ENCODE data around the gene DOCK9.
A peak's percentile ranks its signal among the peaks of the same experiment; 100 is the strongest.
"Not testable (repeated sequence)": the region's sequence is repeated elsewhere in the genome, so short reads cannot be mapped to it uniquely, and the experiment has no call there.

The DOCK9 gene

DNA sequence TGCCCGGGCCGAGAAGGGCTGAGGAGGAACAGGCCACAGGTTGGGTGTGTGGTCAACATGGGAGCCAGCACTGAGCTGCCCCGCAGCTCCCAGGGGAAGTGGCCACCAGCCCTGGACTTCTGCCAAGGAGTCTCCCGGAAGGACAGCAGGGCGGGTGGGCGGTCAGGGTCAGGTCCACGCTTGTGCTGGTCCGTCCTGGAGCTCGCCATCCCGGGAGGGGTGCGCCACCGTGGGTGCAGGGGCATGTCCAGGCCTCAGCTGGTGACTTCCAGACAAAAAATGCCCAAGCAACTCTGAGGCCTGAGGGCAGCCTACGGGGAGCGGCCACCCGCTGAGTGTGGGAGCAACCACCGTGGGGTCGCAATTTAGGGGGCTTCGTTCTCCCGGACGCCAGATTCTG, 203.9 kb downstream of the DOCK9 start:
- H3K4me3 Mint-ChIP-seq = no peak overlapping the region
- DNase-seq = no peak
- no peak overlapping the region for H3K27ac Mint-ChIP-seq
- CTCF ChIA-PET = no interaction called here
- H3K9me3 Mint-ChIP-seq = peaks cover 25% of the 10 kb centered on the region
- H3K36me3 Mint-ChIP-seq = no peaks in the 10 kb centered on the region
- peaks cover 10% of the 10 kb centered on the region for H3K27me3 Mint-ChIP-seq
- no peaks in the 10 kb centered on the region for H3K4me1 Mint-ChIP-seq

DNA sequence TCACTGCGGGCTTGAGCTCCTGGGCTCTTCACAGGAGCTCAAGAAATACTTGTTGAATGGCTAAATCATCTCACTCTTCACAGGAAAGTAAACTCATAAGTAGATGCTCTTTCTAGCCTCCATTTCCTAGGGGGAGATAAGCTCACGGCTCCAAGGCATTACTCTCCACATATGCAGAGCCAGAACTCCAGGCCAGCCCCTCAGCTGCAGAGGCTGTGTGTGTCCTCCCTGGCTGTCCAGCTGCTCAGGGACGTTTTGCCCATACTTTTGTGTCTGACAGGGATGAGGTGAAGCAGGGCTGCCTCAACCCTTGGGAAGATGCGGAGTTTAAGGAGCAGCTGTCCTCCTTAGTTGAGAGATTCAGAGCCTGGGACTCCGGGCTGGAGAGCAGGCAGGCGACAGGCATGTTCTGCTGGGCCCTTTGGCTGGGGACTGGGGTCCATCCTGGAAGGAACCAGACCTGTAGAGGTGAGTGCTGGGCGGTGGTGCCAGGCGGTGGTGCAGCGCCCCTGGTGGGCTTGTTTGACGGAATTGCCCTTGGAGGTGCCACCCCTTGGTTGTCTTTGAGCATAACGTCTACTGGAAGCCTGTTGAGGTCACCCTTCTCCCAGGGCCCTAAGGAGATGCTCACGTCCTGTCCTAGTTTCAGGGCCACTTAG, 204.9 kb downstream of the DOCK9 start:
- Mint-ChIP-seq H3K4me1 (no peaks in the 10 kb centered on the region), H3K9me3 (peaks cover 32% of the 10 kb centered on the region), H3K27me3 (peaks cover 10% of the 10 kb centered on the region), H3K27ac (no peak overlapping the region), H3K4me3 (no peak overlapping the region), H3K36me3 (no peaks in the 10 kb centered on the region)
- CTCF ChIA-PET = no interaction called here
- no peak for DNase-seq

DNA sequence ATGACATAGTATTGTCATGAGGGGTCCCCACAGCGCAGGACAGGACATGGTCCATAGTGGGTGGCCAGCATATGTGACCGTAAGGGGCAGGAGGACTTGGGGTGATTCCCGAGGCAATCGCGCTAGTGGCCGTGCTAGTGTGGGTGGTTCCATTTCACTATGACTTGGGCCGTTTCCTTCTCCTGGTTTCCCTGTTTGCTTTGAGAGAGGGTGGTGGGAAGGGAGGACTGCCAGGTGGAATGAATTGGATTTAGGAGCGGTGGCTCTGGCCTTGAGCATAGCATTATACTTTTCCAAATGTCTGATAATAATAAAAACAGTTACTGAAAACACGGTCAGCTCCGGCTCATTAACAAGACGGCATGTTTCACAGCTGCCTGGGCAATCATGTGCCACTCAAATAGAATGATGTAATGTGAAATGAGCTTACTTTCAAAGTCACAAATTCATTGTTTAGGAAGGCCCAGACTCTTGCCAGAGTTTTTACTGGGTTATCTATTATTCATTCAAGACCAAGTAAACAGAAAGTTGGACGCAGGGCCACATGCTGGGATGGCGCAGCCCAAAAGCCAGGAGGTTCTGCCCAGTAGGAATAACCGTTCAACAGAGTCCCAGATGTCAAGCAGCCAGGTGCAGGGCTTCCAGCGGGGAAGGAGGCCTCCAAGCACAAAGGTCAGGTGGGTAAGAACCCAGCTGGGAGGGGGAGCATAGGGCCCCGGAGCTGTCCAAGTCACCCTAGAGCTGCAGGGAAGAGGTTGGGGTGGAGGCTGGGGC, 205.8 kb downstream of the DOCK9 start:
- CTCF ChIA-PET = no interaction called here
- Mint-ChIP-seq H3K4me3 (no peak overlapping the region), H3K9me3 (peaks cover 33% of the 10 kb centered on the region), H3K36me3 (no peaks in the 10 kb centered on the region), H3K27ac (no peak overlapping the region), H3K4me1 (no peaks in the 10 kb centered on the region), H3K27me3 (peaks cover 10% of the 10 kb centered on the region)
- DNase-seq = no peak

DNA sequence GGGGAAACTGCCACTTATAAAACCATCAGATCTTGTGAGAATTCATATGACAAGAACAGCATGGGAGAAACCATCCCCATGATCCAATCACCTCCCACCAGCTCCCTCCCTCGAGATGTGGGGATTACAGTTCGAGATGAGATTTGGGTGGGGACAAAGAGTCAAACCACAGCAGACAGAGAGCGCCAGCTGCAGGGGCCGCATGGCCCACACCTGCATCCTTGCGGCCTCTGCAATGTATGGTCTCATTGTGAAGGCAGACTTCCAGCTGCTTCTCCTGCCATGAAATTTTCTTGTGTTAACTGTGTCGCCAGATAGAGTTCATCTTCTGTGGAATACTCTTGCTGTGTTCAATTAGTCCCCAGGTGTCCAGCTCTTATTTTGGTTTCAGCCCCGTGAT, 208.1 kb downstream of the DOCK9 start:
- Mint-ChIP-seq H3K27me3 (peaks cover 10% of the 10 kb centered on the region), H3K27ac (no peak overlapping the region), H3K36me3 (no peaks in the 10 kb centered on the region), H3K4me1 (no peaks in the 10 kb centered on the region), H3K4me3 (no peak overlapping the region), H3K9me3 (peaks cover 33% of the 10 kb centered on the region)
- CTCF ChIA-PET = no interaction called here
- no peak for DNase-seq

DNA sequence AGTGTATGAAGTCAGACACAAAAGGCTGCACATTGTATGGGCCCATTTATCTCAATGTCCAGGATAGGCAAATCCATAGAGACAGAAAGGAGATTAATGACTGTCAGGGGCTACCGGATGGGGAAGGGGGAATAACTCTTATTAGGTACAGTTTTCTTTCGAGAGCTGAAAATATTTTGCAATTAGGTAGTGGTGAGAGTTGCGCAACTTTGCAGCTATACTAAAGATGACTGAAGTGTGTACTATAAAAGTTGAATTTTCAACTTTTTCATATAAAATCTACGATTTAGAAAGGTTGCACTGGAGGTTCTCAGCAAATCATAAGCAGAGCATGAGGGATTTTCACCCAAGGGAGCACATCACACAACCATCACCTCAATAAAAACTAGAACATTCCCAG, 209.3 kb downstream of the DOCK9 start:
- H3K4me3 Mint-ChIP-seq = no peak overlapping the region
- no peak overlapping the region for H3K27ac Mint-ChIP-seq
- no peak for DNase-seq
- peaks cover 33% of the 10 kb centered on the region for H3K9me3 Mint-ChIP-seq
- peaks cover 10% of the 10 kb centered on the region for H3K27me3 Mint-ChIP-seq
- CTCF ChIA-PET = interaction anchor here (1.3 kb wide), 1 partner anchor 9 kb away, joined by 3 read pairs; no protein-coding TSS in a partner anchor
- no peaks in the 10 kb centered on the region for H3K36me3 Mint-ChIP-seq
- no peaks in the 10 kb centered on the region for H3K4me1 Mint-ChIP-seq

DNA sequence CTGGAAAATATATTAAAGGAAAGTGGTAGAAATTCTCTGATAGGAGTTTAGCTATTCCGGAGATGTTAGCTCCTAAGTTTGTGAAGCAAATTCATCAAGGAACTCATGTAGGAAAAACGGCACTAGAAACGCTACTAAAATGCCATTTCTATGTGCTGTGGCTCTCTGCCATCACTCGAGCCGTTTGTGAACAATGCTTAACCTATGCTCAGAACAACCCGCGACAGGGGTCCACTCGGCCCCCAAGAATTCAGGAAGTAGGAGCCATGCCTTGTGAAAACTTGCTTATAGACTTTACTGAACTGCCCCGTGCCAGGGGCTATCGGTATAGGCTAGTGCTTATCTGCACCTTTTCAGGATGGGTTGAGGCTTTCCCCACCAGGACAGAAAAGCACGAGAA, 211.2 kb downstream of the DOCK9 start:
- Mint-ChIP-seq H3K36me3 (no peaks in the 10 kb centered on the region), H3K4me1 (no peaks in the 10 kb centered on the region), H3K4me3 (no peak overlapping the region), H3K27ac (no peak overlapping the region), H3K27me3 (peaks cover 10% of the 10 kb centered on the region), H3K9me3 (peaks cover 32% of the 10 kb centered on the region)
- CTCF ChIA-PET = no interaction called here
- DNase-seq = no peak

DNA sequence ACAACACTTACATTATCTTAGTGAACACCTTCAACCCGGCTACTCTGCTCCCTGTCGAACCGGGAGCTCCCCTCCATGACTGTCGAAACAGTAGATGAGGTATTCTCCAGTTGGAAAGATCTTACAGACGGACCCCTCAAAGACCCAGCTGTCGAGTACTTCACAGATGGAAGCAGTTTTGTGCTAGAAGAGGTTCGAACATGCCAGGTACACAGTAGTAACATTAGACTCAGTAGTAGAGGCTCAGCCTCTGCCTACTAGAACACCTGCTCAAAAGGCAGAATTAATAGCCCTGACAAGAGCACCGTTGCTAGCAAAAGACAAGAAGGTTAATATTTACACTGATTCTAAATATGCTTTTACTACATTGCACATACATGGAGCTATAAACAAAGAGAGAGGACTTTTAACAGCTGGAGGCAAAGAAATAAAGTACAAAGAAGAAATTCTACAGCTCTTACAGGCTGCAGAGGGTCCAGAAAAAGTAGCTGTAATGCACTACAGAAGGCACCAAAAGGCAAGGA, 211.8 kb downstream of the DOCK9 start:
- peaks cover 30% of the 10 kb centered on the region for H3K9me3 Mint-ChIP-seq
- H3K4me1 Mint-ChIP-seq = no peaks in the 10 kb centered on the region
- peaks cover 6% of the 10 kb centered on the region for H3K27me3 Mint-ChIP-seq
- no peak for DNase-seq
- no peaks in the 10 kb centered on the region for H3K36me3 Mint-ChIP-seq
- CTCF ChIA-PET = no interaction called here
- H3K27ac Mint-ChIP-seq = no peak overlapping the region
- no peak overlapping the region for H3K4me3 Mint-ChIP-seq

DNA sequence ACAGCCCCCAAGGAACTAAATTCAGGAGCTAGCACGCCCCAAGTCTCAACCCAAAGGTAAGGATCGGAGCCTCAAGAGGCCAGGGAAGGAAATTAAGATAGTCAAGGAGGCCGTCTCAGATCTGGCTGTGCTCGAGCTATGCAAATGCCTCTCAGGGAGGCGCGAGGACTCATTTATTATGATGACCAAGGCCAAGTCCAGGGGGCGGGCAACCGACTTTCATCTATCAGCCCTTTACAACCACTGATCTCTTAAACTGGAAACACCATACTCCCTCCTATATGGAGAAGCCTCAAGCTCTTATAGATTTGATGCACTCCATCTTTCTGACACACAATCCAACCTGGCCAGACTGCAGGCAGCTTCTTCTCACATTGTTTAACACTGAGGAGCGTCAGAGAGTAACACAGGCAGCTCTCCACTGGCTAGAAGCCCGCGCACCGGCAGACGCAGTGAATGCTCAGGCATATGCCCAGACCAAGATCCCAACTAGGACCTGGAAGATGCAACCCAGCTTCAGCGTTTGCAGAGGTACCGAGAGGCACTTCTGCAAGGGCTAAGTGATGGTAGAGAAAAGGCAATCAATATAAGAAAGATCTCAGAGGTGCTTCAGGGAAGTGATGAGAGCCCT, 215.8 kb downstream of the DOCK9 start:
- peaks cover 9% of the 10 kb centered on the region for H3K9me3 Mint-ChIP-seq
- no peaks in the 10 kb centered on the region for H3K36me3 Mint-ChIP-seq
- no peak overlapping the region for H3K27ac Mint-ChIP-seq
- CTCF ChIA-PET = no interaction called here
- peak overlapping the region; percentile 16 for H3K4me3 Mint-ChIP-seq
- no peaks in the 10 kb centered on the region for H3K4me1 Mint-ChIP-seq
- no peak for DNase-seq
- H3K27me3 Mint-ChIP-seq = peaks cover 11% of the 10 kb centered on the region

DNA sequence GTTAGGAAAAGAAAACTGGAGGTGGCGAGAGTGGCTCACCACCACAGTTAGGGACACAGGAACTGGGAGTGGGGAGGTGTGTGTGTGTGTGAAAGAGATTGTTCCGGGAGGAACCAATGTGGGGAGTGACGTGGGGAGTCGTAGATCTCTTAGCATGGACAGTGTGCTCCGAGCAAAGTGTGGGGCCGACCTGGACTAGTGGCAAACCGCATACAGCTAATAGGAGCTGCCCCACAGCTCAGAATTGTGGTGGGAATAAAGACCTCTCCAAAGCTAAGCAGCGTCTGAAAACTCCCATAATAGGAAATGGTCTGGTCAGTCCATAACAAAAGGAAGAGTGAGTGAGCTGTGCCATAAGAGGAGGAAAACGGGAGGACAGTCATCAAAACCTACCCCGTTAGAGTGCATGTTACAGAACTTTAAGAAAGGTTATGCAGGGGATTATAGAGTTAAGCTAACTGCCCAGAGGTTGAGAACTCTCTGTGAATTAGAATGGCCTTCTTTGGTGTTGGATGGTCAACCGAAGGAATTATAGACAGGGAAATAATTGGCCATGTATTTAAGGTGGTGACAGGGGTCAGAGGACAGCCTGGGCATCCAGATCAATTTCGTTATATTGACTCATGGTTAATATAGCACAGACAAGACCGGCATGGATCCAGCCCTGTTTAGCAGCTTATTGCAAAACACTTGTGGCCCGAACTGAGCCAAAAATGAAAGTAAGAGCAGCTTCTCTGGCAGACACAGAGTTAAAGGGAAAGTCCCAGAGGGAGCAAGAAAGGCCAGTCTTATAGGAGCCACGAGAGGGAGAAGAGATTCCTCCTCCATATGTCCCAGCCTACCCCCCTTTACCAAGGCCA, 216.5 kb downstream of the DOCK9 start:
- Mint-ChIP-seq H3K27me3 (peaks cover 11% of the 10 kb centered on the region), H3K36me3 (no peaks in the 10 kb centered on the region), H3K27ac (no peak overlapping the region), H3K4me1 (no peaks in the 10 kb centered on the region), H3K9me3 (peaks cover 9% of the 10 kb centered on the region), H3K4me3 (peak overlapping the region; percentile 16)
- DNase-seq = no peak
- CTCF ChIA-PET = no interaction called here

DNA sequence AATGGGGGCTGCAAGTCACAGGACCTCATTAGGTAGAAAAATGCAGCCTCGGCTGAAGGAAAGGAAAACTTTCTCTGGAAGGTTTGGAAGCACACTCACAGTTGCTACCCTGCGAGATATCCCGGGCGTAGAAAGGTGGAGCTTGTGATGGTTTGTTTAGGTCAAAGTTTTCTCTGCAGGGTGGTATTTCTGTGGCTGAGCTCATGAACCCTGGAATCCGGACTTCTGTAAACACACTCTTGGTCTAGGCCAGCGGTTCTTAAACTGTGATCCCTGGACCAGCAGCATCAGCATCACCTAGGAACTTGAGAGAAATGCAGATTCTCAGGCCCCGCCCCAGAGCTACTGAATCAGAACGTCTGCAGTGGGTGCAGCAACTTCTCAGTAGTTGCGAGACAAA, 222.1 kb downstream of the DOCK9 start:
- no peak for DNase-seq
- H3K27me3 Mint-ChIP-seq = peaks cover 61% of the 10 kb centered on the region
- CTCF ChIA-PET = no interaction called here

DNA sequence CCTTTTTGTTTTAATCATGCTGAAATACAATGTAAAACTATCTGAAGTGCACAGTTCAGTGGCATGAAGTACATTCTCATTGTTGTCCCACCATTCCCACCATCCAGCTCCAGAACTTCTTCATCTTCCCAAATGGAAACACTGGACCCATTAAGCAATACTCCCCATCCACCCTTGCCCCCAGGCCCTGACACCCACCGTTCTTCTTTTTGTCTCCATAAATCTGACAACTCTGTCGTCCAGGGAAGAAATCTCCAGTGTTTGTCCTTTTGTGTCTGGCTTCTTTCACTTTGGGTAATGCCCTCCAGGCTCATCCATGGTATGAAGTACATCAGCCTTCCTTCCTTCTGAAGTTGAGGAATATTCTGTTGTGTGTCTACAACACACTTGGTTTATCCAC, 222.7 kb downstream of the DOCK9 start:
- DNase-seq = no peak
- no peaks in the 10 kb centered on the region for H3K4me1 Mint-ChIP-seq
- peaks cover 2% of the 10 kb centered on the region for H3K36me3 Mint-ChIP-seq
- CTCF ChIA-PET = no interaction called here
- H3K27ac Mint-ChIP-seq = no peak overlapping the region
- H3K9me3 Mint-ChIP-seq = peaks cover 7% of the 10 kb centered on the region
- H3K27me3 Mint-ChIP-seq = peaks cover 67% of the 10 kb centered on the region
- H3K4me3 Mint-ChIP-seq = no peak overlapping the region

More for the DNA sequence above, 222.1 kb downstream of the DOCK9 start:
- peaks cover 2% of the 10 kb centered on the region for H3K36me3 Mint-ChIP-seq
- peaks cover 8% of the 10 kb centered on the region for H3K9me3 Mint-ChIP-seq
- H3K4me1 Mint-ChIP-seq = no peaks in the 10 kb centered on the region
- no peak overlapping the region for H3K27ac Mint-ChIP-seq
- no peak overlapping the region for H3K4me3 Mint-ChIP-seq

DNA sequence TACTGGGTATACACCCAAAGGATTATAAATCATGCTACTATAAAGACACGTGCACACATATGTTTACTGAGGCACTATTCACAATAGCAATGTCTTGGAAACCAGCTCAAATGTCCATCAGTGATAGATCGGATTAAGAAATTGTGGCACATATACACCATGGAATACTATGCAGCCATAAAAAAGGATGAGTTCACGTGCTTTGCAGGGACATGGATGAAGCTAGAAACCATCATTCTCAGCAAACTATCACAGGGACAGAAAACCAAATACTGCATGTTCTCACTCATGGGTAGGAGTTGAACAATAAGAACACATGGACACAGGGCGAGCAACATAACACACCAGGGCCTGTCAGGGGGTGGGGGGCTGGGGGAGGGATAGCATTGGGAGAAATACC, 223.4 kb downstream of the DOCK9 start:
- H3K9me3 Mint-ChIP-seq, H3K4me3 Mint-ChIP-seq, CTCF ChIA-PET, H3K4me1 Mint-ChIP-seq, DNase-seq, H3K27ac Mint-ChIP-seq, H3K36me3 Mint-ChIP-seq: not testable (repeated sequence)
- peaks cover 70% of the 10 kb centered on the region for H3K27me3 Mint-ChIP-seq

DNA sequence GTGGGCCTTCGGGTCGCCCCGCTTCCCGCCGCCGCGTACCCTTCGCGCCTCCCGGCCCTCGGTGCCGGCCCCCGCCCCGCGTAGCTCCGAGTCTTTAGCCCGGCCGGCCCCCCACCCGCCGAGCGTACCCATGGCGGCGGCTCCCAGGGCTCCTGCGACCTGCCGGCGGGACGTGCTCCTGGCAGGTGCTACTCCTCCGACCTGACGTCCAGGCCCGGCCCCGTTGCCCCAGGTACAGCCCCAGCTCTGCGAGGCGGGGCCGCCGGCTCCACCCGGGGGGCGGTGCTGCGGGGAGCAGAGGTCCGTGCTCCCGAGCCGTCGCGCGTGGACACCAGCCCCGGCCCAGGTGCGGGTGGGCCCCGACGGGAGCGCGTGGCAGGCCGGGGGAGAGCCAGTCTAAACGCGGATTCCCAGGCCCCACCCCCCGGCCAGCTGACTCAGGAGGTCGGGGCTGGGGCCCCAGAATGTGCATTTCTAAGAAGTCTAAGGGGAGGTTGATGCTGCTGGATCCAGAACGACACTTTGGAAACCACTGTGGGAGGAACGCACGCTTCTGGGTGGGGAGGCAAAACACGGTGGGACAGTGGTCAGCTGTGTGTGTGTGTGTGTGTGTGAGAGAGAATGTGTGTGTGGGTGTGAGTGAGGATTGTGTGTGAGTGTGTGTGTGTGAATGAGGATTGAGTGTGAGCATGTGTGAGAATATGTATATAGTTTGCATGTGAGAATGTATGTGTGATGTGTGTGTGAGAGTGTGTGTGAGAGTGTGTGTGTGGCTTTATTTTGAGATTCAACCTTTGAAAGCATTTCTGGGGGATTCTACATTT, 225.2 kb downstream of the DOCK9 start, which contains the start of gene SLC15A1:
Gene SLC15A1 (minus strand): TSS at position 206 of the 824 bp plus-strand sequence. CDS start 74 bp downstream, at position 132.
- CTCF ChIA-PET = no interaction called here
- Mint-ChIP-seq H3K27me3 (peaks cover 81% of the 10 kb centered on the region), H3K4me1 (no peaks in the 10 kb centered on the region), H3K36me3 (peaks cover 2% of the 10 kb centered on the region), H3K9me3 (peaks cover 7% of the 10 kb centered on the region), H3K4me3 (no peak within 1 kb of the TSS), H3K27ac (no peak within 1 kb of the TSS)
- DNase-seq = no peak
